PFSK-1 (cell line): Measurements from ENCODE around the gene S1PR4.

Experiments used
- POLR2AphosphoS5 ChIP-seq: IDR thresholded peaks from 2 replicates; pipeline ENCODE4 v1.6.1; 2012; ENCODE audit warnings: low read depth, mild to moderate bottlenecking, control low read depth, low read length, moderate library complexity
- SIN3A ChIP-seq: IDR thresholded peaks from 2 replicates; pipeline ENCODE4 v1.6.1; 2012; ENCODE audit warnings: mild to moderate bottlenecking, low read length, moderate library complexity, borderline replicate concordance; ENCODE audit not compliant: insufficient read depth
- TAF1 ChIP-seq: IDR thresholded peaks from 2 replicates; pipeline ENCODE4 v1.6.1; 2012; ENCODE audit warnings: low read length, control low read depth, borderline replicate concordance; ENCODE audit not compliant: insufficient read depth
- TF ChIP-seq, protein P1 (sequence below), 2 experiments: IDR thresholded peaks; 2 replicates each; pipeline versions ENCODE4 v1.6.1 to v1.8.0; 2011 to 2012; ENCODE audit warnings: low read depth in 2 of 2, low read length in 2 of 2, control low read depth in 1 of 2, inconsistent platforms in 1 of 2, mild to moderate bottlenecking in 1 of 2, moderate library complexity in 1 of 2; ENCODE audit not compliant: insufficient read depth in 1 of 2

DNA sequence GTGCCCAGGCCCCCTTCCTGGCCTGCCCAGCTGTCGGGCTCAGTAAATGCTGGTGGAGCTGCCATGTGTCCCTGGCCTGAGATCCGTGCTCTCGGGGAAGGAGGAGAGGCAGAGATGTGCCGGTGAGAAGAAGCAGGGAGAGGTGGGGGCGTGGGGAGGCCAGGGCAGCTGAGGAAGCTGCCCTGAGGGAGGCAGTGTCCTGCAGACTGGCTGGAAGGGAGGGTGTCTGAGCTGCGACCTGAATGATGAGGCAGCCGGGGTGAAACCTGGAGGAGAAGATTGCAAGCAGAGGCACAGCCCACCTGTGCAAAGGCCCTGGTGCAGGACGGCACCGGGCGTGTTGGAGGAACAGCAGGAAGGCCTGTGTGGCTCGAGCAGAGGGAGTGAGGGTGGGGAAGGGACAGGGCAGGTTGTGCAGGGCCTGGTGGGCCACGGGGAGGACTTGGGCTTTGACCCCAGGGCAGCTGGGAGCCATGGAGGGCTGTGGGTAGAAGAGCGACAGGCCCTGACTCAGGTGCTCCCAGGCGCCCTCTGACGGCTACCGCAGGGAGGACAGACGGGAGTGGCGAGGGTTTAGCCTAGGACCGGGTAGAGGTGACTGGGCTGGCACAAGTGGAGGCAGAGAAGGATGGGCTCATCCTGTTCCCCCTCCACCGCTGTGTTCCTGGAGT, 31.9 kb downstream of the S1PR4 start:
- TF ChIP-seq POLR2AphosphoS5 (no peak; the same call in 1 of the 2 replicates), TAF1 (no peak), SIN3A (no peak)
- TF ChIP-seq, protein P1, sequence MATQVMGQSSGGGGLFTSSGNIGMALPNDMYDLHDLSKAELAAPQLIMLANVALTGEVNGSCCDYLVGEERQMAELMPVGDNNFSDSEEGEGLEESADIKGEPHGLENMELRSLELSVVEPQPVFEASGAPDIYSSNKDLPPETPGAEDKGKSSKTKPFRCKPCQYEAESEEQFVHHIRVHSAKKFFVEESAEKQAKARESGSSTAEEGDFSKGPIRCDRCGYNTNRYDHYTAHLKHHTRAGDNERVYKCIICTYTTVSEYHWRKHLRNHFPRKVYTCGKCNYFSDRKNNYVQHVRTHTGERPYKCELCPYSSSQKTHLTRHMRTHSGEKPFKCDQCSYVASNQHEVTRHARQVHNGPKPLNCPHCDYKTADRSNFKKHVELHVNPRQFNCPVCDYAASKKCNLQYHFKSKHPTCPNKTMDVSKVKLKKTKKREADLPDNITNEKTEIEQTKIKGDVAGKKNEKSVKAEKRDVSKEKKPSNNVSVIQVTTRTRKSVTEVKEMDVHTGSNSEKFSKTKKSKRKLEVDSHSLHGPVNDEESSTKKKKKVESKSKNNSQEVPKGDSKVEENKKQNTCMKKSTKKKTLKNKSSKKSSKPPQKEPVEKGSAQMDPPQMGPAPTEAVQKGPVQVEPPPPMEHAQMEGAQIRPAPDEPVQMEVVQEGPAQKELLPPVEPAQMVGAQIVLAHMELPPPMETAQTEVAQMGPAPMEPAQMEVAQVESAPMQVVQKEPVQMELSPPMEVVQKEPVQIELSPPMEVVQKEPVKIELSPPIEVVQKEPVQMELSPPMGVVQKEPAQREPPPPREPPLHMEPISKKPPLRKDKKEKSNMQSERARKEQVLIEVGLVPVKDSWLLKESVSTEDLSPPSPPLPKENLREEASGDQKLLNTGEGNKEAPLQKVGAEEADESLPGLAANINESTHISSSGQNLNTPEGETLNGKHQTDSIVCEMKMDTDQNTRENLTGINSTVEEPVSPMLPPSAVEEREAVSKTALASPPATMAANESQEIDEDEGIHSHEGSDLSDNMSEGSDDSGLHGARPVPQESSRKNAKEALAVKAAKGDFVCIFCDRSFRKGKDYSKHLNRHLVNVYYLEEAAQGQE (IDR thresholded peaks at IDR 0.05; ENCODE audit: insufficient read depth in 1 of 2, low read depth in 2 of 2, low read length in 2 of 2), result no peak
